ENCODE results near the gene MRPL19. TPM values are rescaled to one million over a fixed set of nuclear protein-coding genes. Genes with fewer than 3 reads are reported as not detected.
A peak's percentile ranks its signal among the peaks of the same experiment; 100 is the strongest.

The MRPL19 gene
- total and polyA plus RNA-seq, 10 of the 15 experiments (the other 5 are each of a cell fraction or from before 2014, with no cell fraction given), result 13.1 to 99.0 (median 56.6) TPM

- no peak overlapping the region for H3K9ac ChIP-seq (ENCODE audit: control insufficient read depth, insufficient read depth, low read length)
- DNase-seq (ENCODE audit: low read depth, low spot score) (no peak), ATAC-seq (no peak), FAIRE-seq (no peak)
- WGBS (ENCODE audit: insufficient coverage, insufficient replicate concordance, low lambda C conversion rate, missing lambda C conversion rate), result 92% methylated on average over 1 of the region's 1 CpG
- no peak overlapping the region for H3K27ac ChIP-seq (ENCODE audit: control insufficient read depth, insufficient read depth)
- no peaks in the 10 kb centered on the region for H4K20me1 ChIP-seq (ENCODE audit: control insufficient read depth, insufficient read depth)
- H2AFZ ChIP-seq (ENCODE audit: control insufficient read depth, low read depth, low read length), result no peak overlapping the region
- H3K36me3 ChIP-seq (ENCODE audit: control insufficient read depth in 2 of 2, insufficient read depth in 2 of 2, low read length in 1 of 2), result no peaks in the 10 kb centered on the region
- TF ChIP-seq BHLHE40 (IDR thresholded peaks at IDR 0.05; ENCODE audit: borderline replicate concordance in 1 of 2, low read depth in 2 of 2, low read length in 1 of 2) (no peak), EED (IDR thresholded peaks at IDR 0.05; ENCODE audit: low read depth) (no peak), EZH2 (IDR thresholded peaks at IDR 0.05; ENCODE audit: borderline replicate concordance, control insufficient read depth, low read depth, low read length) (no peak), FOS (IDR thresholded peaks at IDR 0.05; ENCODE audit: borderline replicate concordance, extremely low read depth, insufficient read length) (no peak)
- BruUV-seq (replicated peaks), result no TSS peak
- POLR2A ChIA-PET, result no interaction called here
- SMC1A ChIA-PET (ENCODE audit: uncharacterized antibody, unreplicated experiment), result interaction anchor here (1.2 to 1.5 kb wide), 3 partner anchors 21 to 64 kb away, joined by 3 to 5 read pairs (median 4); no protein-coding TSS in a partner anchor
- H3K4me2 ChIP-seq (ENCODE audit: control insufficient read depth, insufficient read depth), result no peak overlapping the region
- in situ Hi-C loops (cut with MboI), result no loop called here
- intact Hi-C loops (cut with micrococcal nuclease; ENCODE audit: unreplicated experiment), result no loop called here
- RAD21 ChIA-PET (ENCODE audit: unreplicated experiment), result no interaction called here
- CTCF ChIA-PET, result interaction anchor here (0.6 to 5.8 kb wide), 4 partner anchors 11 to 33 kb away, joined by 3 to 49 read pairs (median 4); no protein-coding TSS in a partner anchor
- H3K9me3 ChIP-seq (replicated peaks; ENCODE audit: control insufficient read depth, insufficient read depth, low read length), result no peaks in the 10 kb centered on the region
- H3K4me3 ChIP-seq, result no peak overlapping the region
- no peaks in the 10 kb centered on the region for H3K27me3 ChIP-seq (replicated peaks in 1 of 2; ENCODE audit: control insufficient read depth in 2 of 2, insufficient read depth in 2 of 2, low read length in 1 of 2)
- H3K4me1 ChIP-seq (ENCODE audit: control insufficient read depth, insufficient read depth, low read length), result no peaks in the 10 kb centered on the region
- H3K79me2 ChIP-seq (ENCODE audit: control insufficient read depth, insufficient read depth, low read length), result peaks cover 21% of the 10 kb centered on the region
Measured at GRCh38 chr2:75643980-75644379, 2.6 kb upstream of the MRPL19 start.

- Histone ChIP-seq H4K20me1 (ENCODE audit: control insufficient read depth, insufficient read depth) (no peaks in the 10 kb centered on the region), H3K27me3 (replicated peaks in 1 of 2; ENCODE audit: control insufficient read depth in 2 of 2, insufficient read depth in 2 of 2, low read length in 1 of 2) (no peaks in the 10 kb centered on the region), H3K4me1 (ENCODE audit: control insufficient read depth, insufficient read depth, low read length) (no peaks in the 10 kb centered on the region), H3K79me2 (ENCODE audit: control insufficient read depth, insufficient read depth, low read length) (peaks cover 24% of the 10 kb centered on the region), H3K9me3 (replicated peaks; ENCODE audit: control insufficient read depth, insufficient read depth, low read length) (no peaks in the 10 kb centered on the region), H3K4me2 (ENCODE audit: control insufficient read depth, insufficient read depth) (no peak overlapping the region), H3K27ac (ENCODE audit: control insufficient read depth, insufficient read depth) (no peak overlapping the region), H2AFZ (ENCODE audit: control insufficient read depth, low read depth, low read length) (peak overlapping the region; percentile 98; the same call in 1 of the 2 replicates), H3K9ac (ENCODE audit: control insufficient read depth, insufficient read depth, low read length) (no peak overlapping the region), H3K4me3 (0 out of 2 replicates have a peak overlapping the region, but pooled peaks have one; percentile 14), H3K36me3 (ENCODE audit: control insufficient read depth in 2 of 2, insufficient read depth in 2 of 2, low read length in 1 of 2) (peaks cover 0 to 5% of the 10 kb centered on the region in 2 experiments; a peak in 3 of 4 replicates)
- no peak for DNase-seq (ENCODE audit: low read depth, low spot score)
- ChIA-PET POLR2A (interaction anchor here (0.6 to 2.0 kb wide), 2 partner anchors 11 to 63 kb away, joined by 3 to 7 read pairs; no protein-coding TSS in a partner anchor), SMC1A (ENCODE audit: uncharacterized antibody, unreplicated experiment) (interaction anchor here (1.4 to 3.2 kb wide), 3 partner anchors 11 to 62 kb away, joined by 4 to 21 read pairs (median 6); no protein-coding TSS in a partner anchor), RAD21 (ENCODE audit: unreplicated experiment) (no interaction called here), CTCF (interaction anchor here (0.7 to 5.8 kb wide), 5 partner anchors 11 to 213 kb away, joined by 3 to 49 read pairs (median 5); no protein-coding TSS in a partner anchor)
- intact Hi-C loops (cut with micrococcal nuclease; ENCODE audit: unreplicated experiment), result loop anchor here (2.0 kb wide), 1 partner anchor 65 kb away; the partner anchor contains the start of gene GCFC2
- WGBS (ENCODE audit: insufficient coverage, insufficient replicate concordance, low lambda C conversion rate, missing lambda C conversion rate), result 88% methylated on average over 10 of the region's 10 CpGs
- BruUV-seq (replicated peaks), result no TSS peak
- no peak for FAIRE-seq
- no peak for ATAC-seq
- in situ Hi-C loops (cut with MboI), result no loop called here
- TF ChIP-seq, protein P1, sequence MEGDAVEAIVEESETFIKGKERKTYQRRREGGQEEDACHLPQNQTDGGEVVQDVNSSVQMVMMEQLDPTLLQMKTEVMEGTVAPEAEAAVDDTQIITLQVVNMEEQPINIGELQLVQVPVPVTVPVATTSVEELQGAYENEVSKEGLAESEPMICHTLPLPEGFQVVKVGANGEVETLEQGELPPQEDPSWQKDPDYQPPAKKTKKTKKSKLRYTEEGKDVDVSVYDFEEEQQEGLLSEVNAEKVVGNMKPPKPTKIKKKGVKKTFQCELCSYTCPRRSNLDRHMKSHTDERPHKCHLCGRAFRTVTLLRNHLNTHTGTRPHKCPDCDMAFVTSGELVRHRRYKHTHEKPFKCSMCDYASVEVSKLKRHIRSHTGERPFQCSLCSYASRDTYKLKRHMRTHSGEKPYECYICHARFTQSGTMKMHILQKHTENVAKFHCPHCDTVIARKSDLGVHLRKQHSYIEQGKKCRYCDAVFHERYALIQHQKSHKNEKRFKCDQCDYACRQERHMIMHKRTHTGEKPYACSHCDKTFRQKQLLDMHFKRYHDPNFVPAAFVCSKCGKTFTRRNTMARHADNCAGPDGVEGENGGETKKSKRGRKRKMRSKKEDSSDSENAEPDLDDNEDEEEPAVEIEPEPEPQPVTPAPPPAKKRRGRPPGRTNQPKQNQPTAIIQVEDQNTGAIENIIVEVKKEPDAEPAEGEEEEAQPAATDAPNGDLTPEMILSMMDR (IDR thresholded peaks at IDR 0.05 in 2 of 3, conservative IDR thresholded peaks at IDR 0.05 in 1 of 3; ENCODE audit: control insufficient read depth in 2 of 3, extremely low read depth in 1 of 3, insufficient read depth in 1 of 3, low read depth in 3 of 3, low read length in 3 of 3), result no peak
- no peak for TF ChIP-seq NR2F1 (conservative IDR thresholded peaks at IDR 0.05)
- TF ChIP-seq SMARCA5 (IDR thresholded peaks at IDR 0.05), result no peak
- no peak for TF ChIP-seq POLR2A (IDR thresholded peaks at IDR 0.05; ENCODE audit: low read depth, low read length)
- no peak for TF ChIP-seq CBFB (IDR thresholded peaks at IDR 0.05; ENCODE audit: low read depth)
- no peak for TF ChIP-seq SREBF2 (IDR thresholded peaks at IDR 0.05; ENCODE audit: low read length)
- no peak for TF ChIP-seq E2F8 (IDR thresholded peaks at IDR 0.05; ENCODE audit: low read depth, partially characterized antibody)
- TF ChIP-seq SMC3 (IDR thresholded peaks at IDR 0.05; ENCODE audit: borderline replicate concordance, low read length), result no peak
- no peak for TF ChIP-seq JUND (IDR thresholded peaks at IDR 0.05; ENCODE audit: low read depth, low read length)
Measured at GRCh38 chr2:75645643-75646042, 940 bp upstream of the MRPL19 start.
